ENCODE measurements around the gene PSMD13.

DNA sequence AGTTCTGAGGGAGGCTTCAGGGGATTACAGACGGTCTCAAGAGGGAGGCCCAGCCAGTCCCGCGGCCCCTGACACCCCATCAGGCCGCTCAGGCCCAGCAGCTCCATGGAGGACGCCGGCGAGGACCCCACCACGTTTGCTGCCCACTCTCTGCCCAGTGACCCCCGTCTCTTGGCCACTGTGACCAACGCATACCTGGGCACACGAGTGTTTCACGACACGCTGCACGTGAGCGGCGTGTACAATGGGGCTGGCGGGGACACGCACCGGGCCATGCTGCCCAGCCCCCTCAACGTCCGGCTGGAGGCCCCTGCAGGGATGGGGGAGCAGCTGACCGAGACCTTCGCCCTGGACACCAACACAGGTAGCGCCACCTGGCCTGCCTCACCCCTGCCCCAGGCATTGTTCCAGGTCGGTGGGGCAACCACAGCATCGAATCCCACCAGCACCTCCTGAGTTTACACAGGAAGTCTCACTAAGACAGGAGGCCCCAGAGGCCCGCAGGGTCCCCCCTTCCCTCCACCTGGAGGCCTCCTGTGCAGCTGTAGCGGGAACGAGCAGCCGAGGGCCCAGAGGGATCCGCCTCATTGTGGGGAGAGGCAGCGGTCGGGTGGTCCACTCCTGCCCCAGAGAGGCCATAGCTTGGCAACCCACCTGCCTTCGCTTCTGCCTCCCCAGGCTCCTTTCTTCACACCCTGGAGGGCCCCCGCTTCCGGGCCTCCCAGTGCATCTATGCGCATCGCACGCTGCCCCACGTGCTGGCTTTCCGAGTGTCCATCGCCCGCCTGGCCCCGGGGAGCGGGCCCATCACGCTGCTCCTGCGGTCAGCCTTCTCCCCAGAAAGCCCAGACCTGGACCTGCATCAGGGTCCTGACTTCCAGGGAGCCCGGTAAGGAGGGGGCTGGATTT is 53.2 kb downstream of the PSMD13 start:
- TF ChIP-seq, protein P1, sequence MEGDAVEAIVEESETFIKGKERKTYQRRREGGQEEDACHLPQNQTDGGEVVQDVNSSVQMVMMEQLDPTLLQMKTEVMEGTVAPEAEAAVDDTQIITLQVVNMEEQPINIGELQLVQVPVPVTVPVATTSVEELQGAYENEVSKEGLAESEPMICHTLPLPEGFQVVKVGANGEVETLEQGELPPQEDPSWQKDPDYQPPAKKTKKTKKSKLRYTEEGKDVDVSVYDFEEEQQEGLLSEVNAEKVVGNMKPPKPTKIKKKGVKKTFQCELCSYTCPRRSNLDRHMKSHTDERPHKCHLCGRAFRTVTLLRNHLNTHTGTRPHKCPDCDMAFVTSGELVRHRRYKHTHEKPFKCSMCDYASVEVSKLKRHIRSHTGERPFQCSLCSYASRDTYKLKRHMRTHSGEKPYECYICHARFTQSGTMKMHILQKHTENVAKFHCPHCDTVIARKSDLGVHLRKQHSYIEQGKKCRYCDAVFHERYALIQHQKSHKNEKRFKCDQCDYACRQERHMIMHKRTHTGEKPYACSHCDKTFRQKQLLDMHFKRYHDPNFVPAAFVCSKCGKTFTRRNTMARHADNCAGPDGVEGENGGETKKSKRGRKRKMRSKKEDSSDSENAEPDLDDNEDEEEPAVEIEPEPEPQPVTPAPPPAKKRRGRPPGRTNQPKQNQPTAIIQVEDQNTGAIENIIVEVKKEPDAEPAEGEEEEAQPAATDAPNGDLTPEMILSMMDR (IDR thresholded peaks at IDR 0.05): no peak
- TF ChIP-seq POLR2A (IDR thresholded peaks at IDR 0.05) (no peak), POLR2AphosphoS5 (IDR thresholded peaks at IDR 0.05; ENCODE audit: insufficient read depth in 1 of 2, low read depth in 1 of 2) (no peak)

All from vagina (tissue), 2 donors.